Frontal cortex (tissue), 4 donors: ENCODE data around the gene EPB41L5. TPM values are rescaled to one million over a fixed set of nuclear protein-coding genes. Genes with fewer than 3 reads are reported as not detected.
"Not testable (repeated sequence)": the region's sequence is repeated elsewhere in the genome, so short reads cannot be mapped to it uniquely, and the experiment has no call there.

Source experiments
- DNase-seq, 2 donors: peaks; one replicate each; pipeline ENCODE4 v3.0.0; 2012; ENCODE audit warnings: low spot score in 2 of 2
- FAIRE-seq: peaks from 2 replicates; lab custom pipeline; 2012; peaks lifted over from hg19 to GRCh38; lab: Jason Lieb, UNC
- total RNA-seq: library from RNA; depleted of rRNA; stranded (reverse); fragments of >200 nt; gene quantifications from one replicate; pipeline ENCODE4 v1.2.3, GENCODE V29; 2014
- donor health status: control.
- donor health status: control.
- donor health status: control.

EPB41L5 gene
- total RNA-seq, 1 donor from 2014 or later: 97.0 TPM

- DNase-seq: no peak
- FAIRE-seq: no peak
Measured at GRCh38 chr2:120079647-120080046, 66.8 kb downstream of the EPB41L5 start.

GRCh38 chr2:120091436-120091835, 78.6 kb downstream of the EPB41L5 start:
- no peak for FAIRE-seq
- DNase-seq: no peak

- DNase-seq: no peak
- FAIRE-seq: no peak
Measured at GRCh38 chr2:120094795-120095194, 81.9 kb downstream of the EPB41L5 start.

- no peak for FAIRE-seq
- DNase-seq: no peak
Measured at GRCh38 chr2:120100627-120101026, 87.8 kb downstream of the EPB41L5 start.

- DNase-seq (no peak), FAIRE-seq (no peak)
Measured at GRCh38 chr2:120103723-120104467, 91.0 kb downstream of the EPB41L5 start.

GRCh38 chr2:120104772-120105171, 91.9 kb downstream of the EPB41L5 start:
- no peak for DNase-seq
- peak; percentile 57 for FAIRE-seq

GRCh38 chr2:120105360-120105759, 92.5 kb downstream of the EPB41L5 start:
- DNase-seq: no peak
- no peak for FAIRE-seq

GRCh38 chr2:120108049-120108448, 95.2 kb downstream of the EPB41L5 start:
- DNase-seq (peak in 1 of 2 donors; percentile 12), FAIRE-seq (peak; percentile 74)

GRCh38 chr2:120108749-120109148, 95.9 kb downstream of the EPB41L5 start:
- no peak for FAIRE-seq
- DNase-seq: no peak

- FAIRE-seq (no peak), DNase-seq (peak; percentile 23 to 26)
Measured at GRCh38 chr2:120109186-120110061, 96.5 kb downstream of the EPB41L5 start.

GRCh38 chr2:120110062-120110362, 97.1 kb downstream of the EPB41L5 start:
- no peak for FAIRE-seq
- DNase-seq: no peak

GRCh38 chr2:120110507-120110906, 97.6 kb downstream of the EPB41L5 start:
- FAIRE-seq: no peak
- no peak for DNase-seq

- FAIRE-seq: no peak
- DNase-seq: no peak
Measured at GRCh38 chr2:120111193-120111592, 98.3 kb downstream of the EPB41L5 start.

- DNase-seq (no peak), FAIRE-seq (no peak)
Measured at GRCh38 chr2:120118018-120118417, 105.1 kb downstream of the EPB41L5 start.

GRCh38 chr2:120118471-120118870, 105.6 kb downstream of the EPB41L5 start:
- no peak for FAIRE-seq

GRCh38 chr2:120121337-120121736, 108.5 kb downstream of the EPB41L5 start:
- DNase-seq, FAIRE-seq: not testable (repeated sequence)

More at GRCh38 chr2:120118471-120118870, 105.6 kb downstream of the EPB41L5 start:
- DNase-seq: no peak

GRCh38 chr2:120123090-120123489, 110.2 kb downstream of the EPB41L5 start:
- FAIRE-seq: no peak
- no peak for DNase-seq

- DNase-seq (no peak), FAIRE-seq (no peak)
Measured at GRCh38 chr2:120125195-120125594, 112.3 kb downstream of the EPB41L5 start.

GRCh38 chr2:120128216-120128615, 115.3 kb downstream of the EPB41L5 start:
- FAIRE-seq: no peak
- DNase-seq: no peak

GRCh38 chr2:120132190-120132589, 119.3 kb downstream of the EPB41L5 start:
- FAIRE-seq (no peak), DNase-seq (no peak)

GRCh38 chr2:120132691-120133090, 119.8 kb downstream of the EPB41L5 start:
- DNase-seq (no peak), FAIRE-seq (no peak)
